ENCODE results near the gene GALR1.

- TF ChIP-seq, protein P1, sequence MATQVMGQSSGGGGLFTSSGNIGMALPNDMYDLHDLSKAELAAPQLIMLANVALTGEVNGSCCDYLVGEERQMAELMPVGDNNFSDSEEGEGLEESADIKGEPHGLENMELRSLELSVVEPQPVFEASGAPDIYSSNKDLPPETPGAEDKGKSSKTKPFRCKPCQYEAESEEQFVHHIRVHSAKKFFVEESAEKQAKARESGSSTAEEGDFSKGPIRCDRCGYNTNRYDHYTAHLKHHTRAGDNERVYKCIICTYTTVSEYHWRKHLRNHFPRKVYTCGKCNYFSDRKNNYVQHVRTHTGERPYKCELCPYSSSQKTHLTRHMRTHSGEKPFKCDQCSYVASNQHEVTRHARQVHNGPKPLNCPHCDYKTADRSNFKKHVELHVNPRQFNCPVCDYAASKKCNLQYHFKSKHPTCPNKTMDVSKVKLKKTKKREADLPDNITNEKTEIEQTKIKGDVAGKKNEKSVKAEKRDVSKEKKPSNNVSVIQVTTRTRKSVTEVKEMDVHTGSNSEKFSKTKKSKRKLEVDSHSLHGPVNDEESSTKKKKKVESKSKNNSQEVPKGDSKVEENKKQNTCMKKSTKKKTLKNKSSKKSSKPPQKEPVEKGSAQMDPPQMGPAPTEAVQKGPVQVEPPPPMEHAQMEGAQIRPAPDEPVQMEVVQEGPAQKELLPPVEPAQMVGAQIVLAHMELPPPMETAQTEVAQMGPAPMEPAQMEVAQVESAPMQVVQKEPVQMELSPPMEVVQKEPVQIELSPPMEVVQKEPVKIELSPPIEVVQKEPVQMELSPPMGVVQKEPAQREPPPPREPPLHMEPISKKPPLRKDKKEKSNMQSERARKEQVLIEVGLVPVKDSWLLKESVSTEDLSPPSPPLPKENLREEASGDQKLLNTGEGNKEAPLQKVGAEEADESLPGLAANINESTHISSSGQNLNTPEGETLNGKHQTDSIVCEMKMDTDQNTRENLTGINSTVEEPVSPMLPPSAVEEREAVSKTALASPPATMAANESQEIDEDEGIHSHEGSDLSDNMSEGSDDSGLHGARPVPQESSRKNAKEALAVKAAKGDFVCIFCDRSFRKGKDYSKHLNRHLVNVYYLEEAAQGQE (tag by site-specific recombination; IDR thresholded peaks at IDR 0.05): no peak
- TF ChIP-seq ZNF366 (tag by site-specific recombination; conservative IDR thresholded peaks at IDR 0.05): no peak
- TF ChIP-seq KLF1 (tag by site-specific recombination; IDR thresholded peaks at IDR 0.05): no peak
- no peak for TF ChIP-seq CTCF (tag by site-specific recombination; IDR thresholded peaks at IDR 0.05)
- no peak for TF ChIP-seq ZNF146 (tag by site-specific recombination; IDR thresholded peaks at IDR 0.05)
- no peak for TF ChIP-seq BCL11B (tag by site-specific recombination; IDR thresholded peaks at IDR 0.05; ENCODE audit: low read depth)
- TF ChIP-seq ZNF830 (tag by site-specific recombination; IDR thresholded peaks at IDR 0.05; ENCODE audit: low read depth): no peak
Observed at GRCh38 chr18:77299706-77300105, 50.1 kb downstream of the GALR1 start.
